ENCODE results near the gene RUBCNL. TPM values are rescaled to one million over a fixed set of nuclear protein-coding genes. Genes with fewer than 3 reads are reported as not detected.

The RUBCNL gene
- total and polyA plus RNA-seq, 2 of the 8 experiments (the other 6 are each of a cell fraction or from before 2014, with no cell fraction given), result 2.6 to 4.9 TPM

- Histone ChIP-seq H3K18ac (ENCODE audit: extremely low read depth, low read length) (no peak overlapping the region), H3K27ac (ENCODE audit: low read depth, low read length) (no peak overlapping the region), H4K8ac (ENCODE audit: extremely low read depth, insufficient read depth, low read length) (no peak overlapping the region), H3K27me3 (replicated peaks in 1 of 4; ENCODE audit: control insufficient read depth in 3 of 4, extremely low read depth in 1 of 4, insufficient read depth in 3 of 4, low read length in 3 of 4) (no peaks in the 10 kb centered on the region), H4K91ac (replicated peaks; ENCODE audit: insufficient read length, low read length) (no peak overlapping the region), H3K79me1 (ENCODE audit: low read depth, low read length) (no peaks in the 10 kb centered on the region), H3K4me1 (replicated peaks in 1 of 4; ENCODE audit: control insufficient read depth in 3 of 4, insufficient read depth in 4 of 4, low read length in 3 of 4) (no peaks in the 10 kb centered on the region), H2BK12ac (ENCODE audit: low read depth, low read length) (no peak overlapping the region), H2AFZ (ENCODE audit: low read length) (0 out of 2 replicates have a peak overlapping the region, but pooled peaks have one; percentile 70), H2AK5ac (ENCODE audit: low read depth, low read length) (no peak overlapping the region), H3K36me3 (ENCODE audit: control insufficient read depth in 2 of 4, insufficient read depth in 4 of 4, low read length in 3 of 4) (no peaks in the 10 kb centered on the region), H2BK5ac (ENCODE audit: low read depth, low read length) (no peak overlapping the region), H3K23ac (ENCODE audit: insufficient read length) (no peak overlapping the region), H2BK120ac (replicated peaks; ENCODE audit: low read depth, low read length) (no peak overlapping the region), H2BK20ac (ENCODE audit: low read length) (no peak overlapping the region), H3K4me2 (ENCODE audit: insufficient read depth in 1 of 2, low read depth in 2 of 2, low read length in 2 of 2) (no peak overlapping the region), H4K20me1 (replicated peaks in 1 of 2; ENCODE audit: control insufficient read depth in 1 of 2, insufficient read depth in 2 of 2, low read length in 2 of 2) (no peaks in the 10 kb centered on the region), H3K56ac (replicated peaks; ENCODE audit: insufficient read length, low read depth, low read length) (no peak overlapping the region), H3K14ac (ENCODE audit: insufficient read length) (no peak overlapping the region), H3K4ac (replicated peaks; ENCODE audit: insufficient read length, low read depth, low read length) (no peak overlapping the region), H3K23me2 (ENCODE audit: low read depth, low read length) (no peaks in the 10 kb centered on the region), H2BK15ac (ENCODE audit: low read length) (no peak overlapping the region), H3K4me3 (ENCODE audit: extremely low read depth in 1 of 4, insufficient read depth in 2 of 4, low read depth in 3 of 4, low read length in 4 of 4) (no peak overlapping the region), H3K9me3 (ENCODE audit: insufficient read depth in 2 of 2, low read depth in 1 of 2, low read length in 1 of 2) (peaks cover 8% of the 10 kb centered on the region in 2 experiments), H3K79me2 (ENCODE audit: control insufficient read depth in 1 of 2, insufficient read depth in 2 of 2, low read length in 2 of 2) (no peaks in the 10 kb centered on the region), H4K5ac (ENCODE audit: insufficient read length, low read depth, low read length) (no peak overlapping the region), H3K9ac (replicated peaks in 1 of 4; ENCODE audit: extremely low read depth in 1 of 4, low read depth in 3 of 4, low read length in 3 of 4) (no peak overlapping the region)
- WGBS, 2 experiments (ENCODE audit: extremely low coverage in 1 of 2, insufficient coverage in 1 of 2, insufficient read length in 1 of 2, insufficient replicate concordance in 2 of 2, low coverage in 1 of 2, low lambda C conversion rate in 2 of 2, missing lambda C conversion rate in 1 of 2), result 88% methylated on average over 8 of the region's 8 CpGs; no CpG with 5 or more reads in 1 of the 2 experiments
- FAIRE-seq (no peak), DNase-seq (ENCODE audit: low read depth in 1 of 2, low spot score in 2 of 2) (no peak)
- ChIA-PET POLR2A (ENCODE audit: partially characterized antibody) (interaction anchor here (0.6 kb wide), 1 partner anchor 399 kb away, joined by 3 read pairs; no protein-coding TSS in a partner anchor), CTCF (ENCODE audit: partially characterized antibody) (interaction anchor here (0.6 kb wide), 1 partner anchor 13 kb away, joined by 4 read pairs; no protein-coding TSS in a partner anchor)
- TF ChIP-seq BCL11A (IDR thresholded peaks at IDR 0.05; ENCODE audit: low read depth in 2 of 2, low read length in 2 of 2), result no peak
- TF ChIP-seq TCF12 (IDR thresholded peaks at IDR 0.05; ENCODE audit: low read depth, low read length), result no peak
- no peak for TF ChIP-seq BACH1 (IDR thresholded peaks at IDR 0.05; ENCODE audit: low read length)
- TF ChIP-seq USF2 (IDR thresholded peaks at IDR 0.05; ENCODE audit: low read length), result no peak
- TF ChIP-seq TBP (IDR thresholded peaks at IDR 0.05; ENCODE audit: low read depth, low read length), result no peak
- no peak for TF ChIP-seq KDM4A (IDR thresholded peaks at IDR 0.05; ENCODE audit: low read depth, low read length, severe bottlenecking)
- TF ChIP-seq NANOG (IDR thresholded peaks at IDR 0.05; ENCODE audit: insufficient read depth, low read depth, low read length, poor library complexity, severe bottlenecking), result no peak
- TF ChIP-seq HDAC2 (IDR thresholded peaks at IDR 0.05; ENCODE audit: borderline replicate concordance in 1 of 2, low read depth in 2 of 2, low read length in 2 of 2), result no peak
- no peak for TF ChIP-seq GABPA (IDR thresholded peaks at IDR 0.05; ENCODE audit: borderline replicate concordance, insufficient read depth, low read length)
- no peak for TF ChIP-seq ASH2L (IDR thresholded peaks at IDR 0.05; ENCODE audit: low read length)
Measured at GRCh38 chr13:46403851-46404732, 17.0 kb upstream of the RUBCNL start.

Measured in H1 (cell line).